Liver (tissue), 3 donors: ENCODE results near the gene ASMTL.

ENCODE experiments used
- CTCF ChIP-seq: fragments of 150-350 bp; IDR thresholded peaks from 2 replicates; pipeline ENCODE4 v1.5.1; 2017; ENCODE audit warnings: improper control_type of control experiment, low read depth, low read length; ENCODE audit not compliant: missing input control
- EGR1 ChIP-seq, 2 donors: IDR thresholded peaks; 2 replicates each; pipeline ENCODE4 v1.6.1; 2016 to 2018; ENCODE audit warnings: antibody characterized with exemption in 2 of 2, low read depth in 2 of 2
- FOXA1 ChIP-seq: IDR thresholded peaks from 2 replicates; pipeline ENCODE4 v1.6.1; 2016; ENCODE audit warnings: antibody characterized with exemption
- GABPA ChIP-seq, 2 donors: IDR thresholded peaks in 1 of 2; conservative IDR thresholded peaks in 1 of 2; 2 replicates each; pipeline ENCODE4 v1.6.1; 2016; ENCODE audit warnings: antibody characterized with exemption in 2 of 2, mild to moderate bottlenecking in 1 of 2, moderate library complexity in 1 of 2
- MAX ChIP-seq: IDR thresholded peaks from 2 replicates; pipeline ENCODE4 v1.6.1; 2016; ENCODE audit warnings: antibody characterized with exemption
- TAF1 ChIP-seq: conservative IDR thresholded peaks from 2 replicates; pipeline ENCODE4 v1.6.1; 2016; ENCODE audit warnings: antibody characterized with exemption, mild to moderate bottlenecking
- ZBTB33 ChIP-seq: IDR thresholded peaks from 2 replicates; pipeline ENCODE4 v1.6.1; 2016; ENCODE audit warnings: antibody characterized with exemption
- donor health status: healthy.
- donor health status: healthy.

GRCh38 chrX:1390621-1391369 lies 61.9 kb downstream of the ASMTL start:
- no peak for TF ChIP-seq EGR1 (IDR thresholded peaks at IDR 0.05; ENCODE audit: low read depth in 2 of 2)
- no peak for TF ChIP-seq CTCF
- no peak for TF ChIP-seq FOXA1
- no peak for TF ChIP-seq GABPA (IDR thresholded peaks at IDR 0.05 in 1 of 2, conservative IDR thresholded peaks at IDR 0.05 in 1 of 2)
- TF ChIP-seq ZBTB33: no peak
- no peak for TF ChIP-seq TAF1
- TF ChIP-seq MAX: no peak
